ENCODE measurements around the gene ZNF382. TPM values are rescaled to one million over a fixed set of nuclear protein-coding genes. Genes with fewer than 3 reads are reported as not detected.

Gene ZNF382
- total RNA-seq (10 to 100 TPM in 1 of 7 donors, 1 to 10 TPM in 6; 7.2 to 13.3 (median 8.8) TPM), polyA plus RNA-seq (1 to 10 TPM; 2.1 to 2.6 (median 2.6) TPM)
- long read RNA-seq, donor 1, partial matches to known transcripts, result 0 of 1 reads
- long read RNA-seq, donor 1, other reads (novel, unspliced or antisense), result 0 of 1 reads
- long read RNA-seq, donor 2, result 0 reads

DNA sequence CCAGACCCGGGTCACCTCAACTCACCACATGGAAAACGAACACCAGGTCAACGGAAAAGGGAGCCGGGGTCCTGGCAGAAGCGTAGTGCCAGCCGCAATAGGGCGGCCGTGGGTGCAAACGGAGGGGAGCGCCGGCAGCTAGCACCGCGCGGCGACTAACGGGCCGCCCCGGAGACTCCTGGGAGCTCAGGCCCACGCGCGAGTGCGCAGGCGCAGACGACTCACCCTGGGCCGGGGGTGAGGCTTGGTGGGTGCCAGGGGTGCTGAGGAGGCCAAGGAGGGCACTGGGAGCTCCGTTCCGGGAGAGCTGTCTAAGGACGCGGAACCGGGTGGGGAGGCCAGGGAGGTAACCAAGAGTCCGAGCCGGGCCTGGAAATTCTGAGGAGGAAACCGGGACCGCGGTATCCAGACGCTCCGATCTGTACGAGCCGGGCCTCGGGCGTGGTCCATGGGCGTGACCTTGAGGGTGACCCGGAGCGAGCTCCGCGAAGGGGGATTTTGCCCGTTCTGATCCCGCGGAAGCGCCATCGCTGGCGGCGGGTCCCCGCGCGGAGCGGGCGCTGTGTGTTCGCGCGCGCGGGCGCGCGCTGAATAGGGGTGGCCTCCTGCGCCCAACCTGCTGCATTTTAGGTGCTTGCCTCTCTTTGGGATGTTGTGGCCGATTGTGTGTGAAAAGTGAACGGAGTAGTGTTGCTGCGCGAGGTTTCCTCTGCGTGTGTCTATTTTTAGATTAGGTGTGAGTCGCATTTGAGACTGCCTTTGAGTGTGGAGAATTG, at the start of gene ZNF382:
ZNF382 (plus strand) TSS at position 213 of the 776 bp plus-strand sequence. CDS start 4,602 bp downstream, outside the sequence.
- 0 to 2% (median 1%) methylated on average over 21 to 73 of the region's 73 CpGs for whole genome bisulfite sequencing, 5 donors
- Histone ChIP-seq H3K4me1 (peaks cover 6 to 23% (median 18%) of the 10 kb centered on the region in 6 donors), H3K36me3 (peaks cover 0 to 32% (median 17%) of the 10 kb centered on the region in 6 donors), H3K4me3 (peak within 1 kb of the TSS; percentile 74 to 90 (median 86)), H3K27me3 (replicated peaks in 1 of 7) (no peaks in the 10 kb centered on the region), H3K9me3 (peaks cover 0 to 57% (median 39%) of the 10 kb centered on the region in 8 donors), H3K27ac (peak within 1 kb of the TSS; percentile 86 to 90 (median 88))
- intact Hi-C loops (cut with DNase I; ENCODE audit: low total_unique reads), result no loop called here
- TF ChIP-seq POLR2AphosphoS5 (IDR thresholded peaks at IDR 0.05) (peak; percentile 83 to 89 (median 88)), POLR2A (IDR thresholded peaks at IDR 0.05) (no peak), CTCF (IDR thresholded peaks at IDR 0.05 in 8 of 11, conservative IDR thresholded peaks at IDR 0.05 in 3 of 11) (no peak)
- DNase-seq, result peak; percentile 94

DNA sequence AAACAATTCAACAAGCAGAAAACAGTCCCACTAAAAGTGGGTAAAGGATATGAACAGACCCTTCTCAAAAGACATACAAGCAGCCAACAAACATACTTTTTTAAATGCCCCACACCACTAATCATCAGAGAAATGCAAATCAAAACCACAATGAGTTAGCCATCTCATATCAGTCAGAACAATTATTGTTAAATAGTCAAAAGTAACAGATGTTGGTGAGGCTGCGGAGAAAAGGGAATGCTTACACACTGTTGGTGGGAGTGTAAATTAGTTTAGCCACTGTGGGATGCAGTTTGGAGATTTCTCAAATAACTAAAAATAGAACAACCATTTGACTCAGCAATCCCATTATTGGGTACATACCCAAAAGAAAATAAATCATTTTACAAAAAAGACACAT, 40.7 kb upstream of the ZNF382 start:
- TF ChIP-seq POLR2A (IDR thresholded peaks at IDR 0.05), result no peak
- no peak for TF ChIP-seq CTCF (IDR thresholded peaks at IDR 0.05 in 8 of 11, conservative IDR thresholded peaks at IDR 0.05 in 3 of 11)
- TF ChIP-seq POLR2AphosphoS5 (IDR thresholded peaks at IDR 0.05), result no peak
- H3K9me3 ChIP-seq, result peaks cover 32 to 100% (median 100%) of the 10 kb centered on the region in 8 donors
- peaks cover 5 to 100% (median 92%) of the 10 kb centered on the region in 6 donors for H3K36me3 ChIP-seq
- no peaks in the 10 kb centered on the region for H3K4me1 ChIP-seq
- no peak overlapping the region for H3K4me3 ChIP-seq
- no peak for DNase-seq
- WGBS, 5 donors, result 80 to 98% (median 90%) methylated on average over 1 of the region's 1 CpG
- intact Hi-C loops (cut with DNase I; ENCODE audit: low total_unique reads), result no loop called here
- no peak overlapping the region for H3K27ac ChIP-seq
- no peaks in the 10 kb centered on the region for H3K27me3 ChIP-seq (replicated peaks in 1 of 7)

GRCh38 chr19:36572593-36573019, 32.5 kb upstream of the ZNF382 start:
- H3K36me3 ChIP-seq, result peaks cover 0 to 69% (median 42%) of the 10 kb centered on the region in 6 donors
- intact Hi-C loops (cut with DNase I; ENCODE audit: low total_unique reads), result loop anchor here (5.0 kb wide), 1 partner anchor 45 kb away; the partner anchor contains the start of gene ZNF260
- peak overlapping the region; percentile 75 to 96 (median 90) for H3K27ac ChIP-seq
- peak overlapping the region; percentile 36 to 91 (median 81) for H3K4me3 ChIP-seq
- peaks cover under 1 to 67% (median 56%) of the 10 kb centered on the region in 8 donors for H3K9me3 ChIP-seq
- no peaks in the 10 kb centered on the region for H3K27me3 ChIP-seq (replicated peaks in 1 of 7)
- H3K4me1 ChIP-seq, result peaks cover 8 to 32% (median 27%) of the 10 kb centered on the region in 6 donors
- WGBS, 5 donors, result 2 to 3% (median 3%) methylated on average over 11 of the region's 11 CpGs
- TF ChIP-seq CTCF (IDR thresholded peaks at IDR 0.05 in 8 of 11, conservative IDR thresholded peaks at IDR 0.05 in 3 of 11) (no peak), POLR2A (IDR thresholded peaks at IDR 0.05) (no peak), POLR2AphosphoS5 (IDR thresholded peaks at IDR 0.05) (no peak)
- DNase-seq, result no peak

All from spleen (tissue), 13 donors.